Karpas-422 (cell line): ENCODE data around the gene CDK5RAP1. TPM values are rescaled to one million over a fixed set of nuclear protein-coding genes. Genes with fewer than 3 reads are reported as not detected.

Experiments used
- DNase-seq: peaks from one replicate; pipeline ENCODE4 v3.0.0-alpha.2; 2015
- H2AFZ ChIP-seq: fragments of 200-600 bp; sonication (generic); 2 replicates; pipeline ENCODE4 v1.6.1; 2014; ENCODE audit warnings: antibody characterized with exemption, low read length, mixed read lengths
- H3K27ac ChIP-seq: fragments of 200-600 bp; sonication (generic); 2 replicates; pipeline ENCODE4 v1.5.1; 2014; ENCODE audit warnings: mild to moderate bottlenecking, low read length, moderate library complexity
- H3K27me3 ChIP-seq: fragments of 200-600 bp; sonication (generic); 2 replicates; pipeline ENCODE4 v1.6.1; 2014; ENCODE audit warnings: low read length, mixed read lengths
- H3K36me3 ChIP-seq: fragments of 200-600 bp; sonication (generic); 2 replicates; pipeline ENCODE4 v1.6.1; 2014; ENCODE audit warnings: low read length, mixed read lengths; ENCODE audit not compliant: insufficient read depth
- H3K4me1 ChIP-seq: fragments of 200-600 bp; sonication (generic); 2 replicates; pipeline ENCODE4 v1.6.1; 2014; ENCODE audit warnings: mild to moderate bottlenecking, low read length, mixed read lengths
- H3K4me2 ChIP-seq: fragments of 200-600 bp; sonication (generic); 2 replicates; pipeline ENCODE4 v1.6.1; 2014; ENCODE audit warnings: low read length, low read depth, mild to moderate bottlenecking; ENCODE audit not compliant: poor library complexity, severe bottlenecking
- H3K4me3 ChIP-seq: fragments of 200-600 bp; sonication (generic); 2 replicates; pipeline ENCODE4 v1.5.1; 2014; ENCODE audit warnings: mild to moderate bottlenecking, antibody characterized with exemption, low read length, mixed read lengths
- H3K79me2 ChIP-seq: fragments of 200-600 bp; sonication (generic); 2 replicates; pipeline ENCODE4 v1.6.1; 2014; ENCODE audit warnings: mild to moderate bottlenecking, low read length, mixed read lengths
- H3K9ac ChIP-seq: fragments of 200-600 bp; sonication (generic); 2 replicates; pipeline ENCODE4 v1.6.0; 2014; ENCODE audit warnings: low read length
- H3K9me2 ChIP-seq: fragments of 200-600 bp; sonication (generic), shearing (Covaris generic); replicated peaks from 2 replicates; pipeline ENCODE4 v1.6.0; 2014; ENCODE audit warnings: mild to moderate bottlenecking, low read length, moderate library complexity; ENCODE audit not compliant: insufficient read depth
- H3K9me3 ChIP-seq: fragments of 300-700, 200-600 bp; sonication (generic); 2 replicates; pipeline ENCODE4 v1.6.1; 2014; ENCODE audit warnings: low read length, mixed read lengths
- H4K20me1 ChIP-seq: fragments of 200-600 bp; sonication (generic); 2 replicates; pipeline ENCODE4 v1.6.1; 2014; ENCODE audit warnings: mild to moderate bottlenecking, antibody characterized with exemption, low read length, low read depth; ENCODE audit not compliant: insufficient read depth
- total RNA-seq: library from RNA; depleted of rRNA; stranded (reverse); fragments of >200 nt; shearing (Covaris generic); gene quantifications from 2 replicates; pipeline ENCODE4 v1.2.3, GENCODE V29; 2014; ENCODE audit warnings: low replicate concordance; rRNA removed

The CDK5RAP1 gene, protein sequence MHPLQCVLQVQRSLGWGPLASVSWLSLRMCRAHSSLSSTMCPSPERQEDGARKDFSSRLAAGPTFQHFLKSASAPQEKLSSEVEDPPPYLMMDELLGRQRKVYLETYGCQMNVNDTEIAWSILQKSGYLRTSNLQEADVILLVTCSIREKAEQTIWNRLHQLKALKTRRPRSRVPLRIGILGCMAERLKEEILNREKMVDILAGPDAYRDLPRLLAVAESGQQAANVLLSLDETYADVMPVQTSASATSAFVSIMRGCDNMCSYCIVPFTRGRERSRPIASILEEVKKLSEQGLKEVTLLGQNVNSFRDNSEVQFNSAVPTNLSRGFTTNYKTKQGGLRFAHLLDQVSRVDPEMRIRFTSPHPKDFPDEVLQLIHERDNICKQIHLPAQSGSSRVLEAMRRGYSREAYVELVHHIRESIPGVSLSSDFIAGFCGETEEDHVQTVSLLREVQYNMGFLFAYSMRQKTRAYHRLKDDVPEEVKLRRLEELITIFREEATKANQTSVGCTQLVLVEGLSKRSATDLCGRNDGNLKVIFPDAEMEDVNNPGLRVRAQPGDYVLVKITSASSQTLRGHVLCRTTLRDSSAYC
- 30.7 and 32.5 TPM in 2 replicates for total RNA-seq

DNA sequence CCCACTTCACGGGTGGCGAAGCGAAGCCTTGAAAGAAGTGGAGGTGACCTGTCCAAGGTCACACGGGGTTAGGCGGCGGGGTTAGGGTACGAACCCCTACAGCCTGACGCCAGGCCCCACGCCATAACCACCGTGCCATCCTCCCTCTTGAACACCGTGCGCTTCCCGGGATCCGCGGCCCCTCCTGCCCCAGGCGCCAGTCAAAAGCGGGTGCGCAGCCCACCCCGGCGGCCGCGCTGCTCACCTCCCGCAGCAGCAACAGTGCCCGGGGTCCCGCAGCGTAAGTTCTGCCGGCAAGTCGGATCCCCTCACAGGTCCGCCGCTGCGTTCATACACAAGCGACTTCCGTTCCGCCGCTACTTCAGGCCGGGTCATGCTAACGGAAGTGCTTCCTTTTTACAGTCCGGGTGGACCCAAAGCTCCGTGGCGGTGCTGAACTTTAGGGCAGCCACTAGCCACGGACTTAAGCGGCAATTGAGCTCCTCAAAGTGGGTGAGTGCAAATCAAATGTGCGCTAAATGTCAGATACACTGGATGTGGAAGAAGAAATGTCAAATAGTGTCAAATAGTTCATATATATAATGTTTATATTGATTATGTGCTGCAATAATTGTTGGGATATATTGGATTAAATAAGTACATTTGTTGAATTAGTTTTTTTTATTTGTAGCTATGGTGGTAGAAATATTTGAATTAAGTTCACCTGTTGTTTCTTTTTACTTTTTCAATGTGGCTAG, at the start of gene CDK5RAP1:
CDK5RAP1 (minus strand) TSS at position 336 of the 737 bp plus-strand sequence. CDS start 4,455 bp downstream, outside the sequence.
- Histone ChIP-seq H4K20me1 (peaks cover 13% of the 10 kb centered on the region; the same call in 1 of the 2 replicates), H3K79me2 (peaks cover 72% of the 10 kb centered on the region), H3K9me3 (no peaks in the 10 kb centered on the region), H2AFZ (no peak within 1 kb of the TSS; the same call in 1 of the 2 replicates), H3K4me2 (peak within 1 kb of the TSS; percentile 81), H3K9me2 (no peaks in the 10 kb centered on the region), H3K4me1 (peaks cover 34% of the 10 kb centered on the region), H3K4me3 (peak within 1 kb of the TSS; percentile 76), H3K27me3 (no peaks in the 10 kb centered on the region), H3K27ac (peak within 1 kb of the TSS; percentile 95), H3K36me3 (peaks cover 18% of the 10 kb centered on the region), H3K9ac (peak within 1 kb of the TSS; percentile 79)
- DNase-seq, result peak; percentile 97

DNA sequence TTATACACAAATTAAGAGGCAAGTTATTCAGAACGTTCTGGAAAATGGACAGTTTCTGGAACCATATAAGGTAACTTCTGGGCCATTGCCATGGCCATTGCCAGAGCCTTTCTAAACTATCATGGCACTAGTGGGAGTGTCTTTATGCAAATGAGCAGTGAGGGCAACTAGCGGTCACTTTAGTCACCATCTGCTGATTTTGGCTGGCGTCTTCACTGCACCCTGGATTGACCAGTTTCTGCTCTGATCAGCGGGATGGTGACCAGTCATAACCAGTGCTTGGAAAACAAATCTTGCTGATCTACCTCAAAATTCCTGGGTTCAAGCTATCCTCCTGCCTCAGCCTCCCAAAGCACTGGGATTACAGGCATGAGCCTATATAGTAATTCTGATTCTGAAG, 49.5 kb upstream of the CDK5RAP1 start:
- Histone ChIP-seq H3K9me3 (no peaks in the 10 kb centered on the region), H3K4me2 (no peak overlapping the region), H3K36me3 (no peaks in the 10 kb centered on the region), H3K27ac (no peak overlapping the region), H4K20me1 (no peaks in the 10 kb centered on the region), H3K79me2 (no peaks in the 10 kb centered on the region), H3K4me3 (no peak overlapping the region), H3K9me2 (no peaks in the 10 kb centered on the region), H3K4me1 (peaks cover 20% of the 10 kb centered on the region), H3K9ac (no peak overlapping the region), H3K27me3 (no peaks in the 10 kb centered on the region), H2AFZ (no peak overlapping the region)
- no peak for DNase-seq

DNA sequence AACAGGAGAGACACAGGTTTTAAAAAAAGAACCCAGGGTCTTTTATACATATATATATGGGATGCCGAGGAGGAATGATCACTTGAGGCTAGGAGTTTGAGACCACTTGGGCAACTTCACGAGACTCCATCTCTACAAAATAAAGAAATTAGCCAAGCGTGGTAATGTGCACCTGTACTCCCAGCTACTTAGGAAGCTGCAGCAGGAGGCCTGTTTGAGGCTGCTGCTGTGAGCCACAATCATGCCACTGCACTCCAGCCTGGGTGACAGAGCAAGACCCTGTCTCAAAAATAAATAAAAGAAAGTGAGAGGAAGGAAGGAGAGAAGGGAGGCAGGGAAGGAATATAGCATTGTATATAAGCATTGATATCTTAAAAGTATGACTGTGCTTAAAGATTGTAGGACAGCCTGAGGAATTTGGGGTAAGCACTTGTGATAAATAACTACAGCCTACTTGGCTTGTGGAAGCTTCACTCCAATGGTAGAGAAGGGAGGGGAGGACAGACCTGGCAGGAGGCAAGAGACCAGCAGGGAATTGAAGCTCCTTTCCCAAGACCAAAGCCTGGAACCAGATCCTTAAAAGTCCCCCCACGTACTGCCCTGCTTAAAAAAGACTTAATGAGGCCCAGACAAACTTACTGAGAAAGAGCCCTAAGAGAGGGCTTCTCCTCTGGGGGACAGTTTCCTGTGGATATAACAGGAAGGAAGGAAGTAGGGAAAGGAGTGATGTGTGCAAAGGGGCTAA, 44.7 kb upstream of the CDK5RAP1 start:
- Histone ChIP-seq H3K9me2 (no peaks in the 10 kb centered on the region), H2AFZ (peak overlapping the region; percentile 75), H3K9me3 (no peaks in the 10 kb centered on the region), H3K27ac (peak overlapping the region; percentile 88), H3K27me3 (no peaks in the 10 kb centered on the region), H3K4me1 (peaks cover 52% of the 10 kb centered on the region), H4K20me1 (no peaks in the 10 kb centered on the region), H3K36me3 (no peaks in the 10 kb centered on the region), H3K79me2 (peaks cover 21% of the 10 kb centered on the region), H3K4me2 (peak overlapping the region; percentile 95), H3K4me3 (peak overlapping the region; percentile 7), H3K9ac (peak overlapping the region; percentile 56)
- no peak for DNase-seq

DNA sequence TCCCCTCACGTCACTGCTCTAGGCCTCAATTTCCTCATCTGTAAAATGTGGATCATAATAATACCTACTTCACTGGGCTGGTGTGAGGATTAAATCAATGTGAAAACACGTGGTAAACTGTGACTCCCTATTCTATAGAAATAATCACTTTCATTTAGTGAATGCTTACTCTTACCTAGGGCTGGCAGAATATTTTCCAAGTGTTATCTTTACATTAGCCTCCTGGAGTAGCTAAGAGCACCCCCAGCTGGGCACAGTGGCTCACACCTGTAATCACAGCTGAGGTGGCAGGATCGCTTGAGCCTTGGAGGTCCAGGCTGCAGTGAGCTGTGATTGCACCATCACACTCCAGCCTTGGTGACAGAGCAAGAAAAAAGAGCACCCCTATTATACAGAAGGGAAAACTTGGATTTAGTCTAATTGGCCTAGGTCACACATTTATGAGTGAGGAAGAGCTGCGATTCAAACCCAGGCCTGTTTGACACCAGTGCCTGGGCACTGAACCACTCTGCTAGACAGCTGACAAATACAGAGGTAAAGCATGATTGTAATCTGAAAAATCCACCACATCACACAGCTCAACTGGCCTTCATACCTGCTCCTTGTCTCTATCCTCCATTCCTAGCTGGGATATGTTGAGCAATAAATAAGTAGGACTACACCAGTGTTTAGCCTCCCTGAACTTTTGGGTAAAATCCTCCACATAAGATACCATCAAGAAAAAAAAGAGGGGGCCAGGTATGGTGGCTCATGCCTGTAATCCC, 43.7 kb upstream of the CDK5RAP1 start:
- peak overlapping the region; percentile 88 for H3K9ac ChIP-seq
- no peaks in the 10 kb centered on the region for H3K36me3 ChIP-seq
- no peaks in the 10 kb centered on the region for H3K9me3 ChIP-seq
- no peaks in the 10 kb centered on the region for H3K9me2 ChIP-seq
- peak overlapping the region; percentile 88 for H3K27ac ChIP-seq
- H4K20me1 ChIP-seq, result no peaks in the 10 kb centered on the region
- peak overlapping the region; percentile 95 for H3K4me2 ChIP-seq
- no peaks in the 10 kb centered on the region for H3K27me3 ChIP-seq
- H3K79me2 ChIP-seq, result peaks cover 27% of the 10 kb centered on the region
- H3K4me1 ChIP-seq, result peaks cover 54% of the 10 kb centered on the region
- H2AFZ ChIP-seq, result peak overlapping the region; percentile 61; the same call in 1 of the 2 replicates
- peak overlapping the region; percentile 98 for H3K4me3 ChIP-seq
- DNase-seq, result peak; percentile 84

DNA sequence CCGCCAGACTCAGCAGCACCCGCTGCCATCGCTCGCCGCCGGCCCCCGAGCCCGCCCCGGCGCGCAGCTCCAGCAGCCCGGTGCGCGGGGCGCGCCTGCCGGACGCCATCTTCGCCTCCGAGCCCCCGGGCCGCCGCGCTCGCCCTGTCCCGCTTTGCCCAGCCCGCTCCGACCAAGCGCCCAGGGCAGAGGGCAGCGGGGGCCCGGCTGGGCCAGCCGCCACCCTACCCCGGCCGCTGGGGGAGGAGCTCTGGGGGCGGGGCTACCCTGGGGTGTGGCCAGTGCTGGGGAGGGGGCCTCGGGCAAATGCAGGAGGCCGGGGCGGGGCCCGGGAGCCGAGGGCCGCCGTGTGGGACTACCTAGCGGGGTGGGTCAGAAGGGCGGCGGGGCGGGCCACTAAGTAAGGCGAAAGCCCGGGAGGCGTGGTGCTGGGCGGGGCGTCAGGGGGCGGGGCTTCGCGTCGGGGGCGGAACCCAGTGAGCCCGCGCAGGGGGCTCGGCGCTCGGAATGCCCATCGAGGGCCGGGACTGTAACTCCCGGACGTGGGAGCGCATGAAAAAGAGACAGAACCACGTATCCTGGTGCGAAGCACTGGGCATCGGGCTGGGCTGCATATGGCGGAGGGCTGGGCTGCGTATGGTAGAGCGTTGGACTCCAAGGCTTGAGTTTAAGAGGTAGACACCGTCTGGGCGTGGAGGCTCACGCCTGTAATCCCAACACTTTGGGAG, 42.4 kb upstream of the CDK5RAP1 start, which contains the start of gene SNTA1:
SNTA1 (minus strand) TSS at position 252 of the 728 bp plus-strand sequence; CDS start at position 109, 143 bp downstream.
- no peaks in the 10 kb centered on the region for H4K20me1 ChIP-seq
- H3K36me3 ChIP-seq, result no peaks in the 10 kb centered on the region
- peak within 1 kb of the TSS; percentile 88 for H3K9ac ChIP-seq
- H2AFZ ChIP-seq, result peak within 1 kb of the TSS; percentile 87; the same call in 1 of the 2 replicates
- H3K9me2 ChIP-seq, result no peaks in the 10 kb centered on the region
- no peaks in the 10 kb centered on the region for H3K27me3 ChIP-seq
- H3K4me1 ChIP-seq, result peaks cover 65% of the 10 kb centered on the region
- peak within 1 kb of the TSS; percentile 98 for H3K4me3 ChIP-seq
- peak within 1 kb of the TSS; percentile 88 for H3K27ac ChIP-seq
- peak within 1 kb of the TSS; percentile 95 for H3K4me2 ChIP-seq
- H3K79me2 ChIP-seq, result peaks cover 32% of the 10 kb centered on the region
- DNase-seq, result peak; percentile 96
- H3K9me3 ChIP-seq, result no peaks in the 10 kb centered on the region

DNA sequence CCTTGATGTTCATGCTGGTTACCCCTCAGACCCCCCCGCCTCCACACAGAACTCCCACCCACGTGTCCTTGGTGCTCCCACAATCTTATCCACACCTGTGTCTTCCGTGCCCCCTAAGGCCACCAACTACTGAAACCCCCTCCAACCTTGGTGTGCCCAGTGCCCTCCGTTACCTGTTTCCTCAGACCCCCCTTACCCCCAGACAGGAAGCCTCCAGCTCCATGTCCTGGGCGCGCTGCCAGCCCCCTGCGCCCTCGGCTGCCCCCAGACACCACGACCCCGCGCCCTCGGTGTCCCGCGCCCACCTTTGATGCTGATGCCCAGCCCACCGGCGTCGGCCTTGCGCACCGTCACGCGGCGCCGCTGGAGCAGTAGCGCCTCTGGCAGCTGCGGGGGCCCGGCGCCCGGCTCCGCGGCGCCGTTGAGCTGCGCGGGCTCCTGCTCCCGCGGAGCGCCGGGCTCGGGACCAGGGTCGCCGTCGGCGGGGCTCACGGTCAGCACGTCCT, 41.7 kb upstream of the CDK5RAP1 start:
- Histone ChIP-seq H3K36me3 (peaks cover 3% of the 10 kb centered on the region), H3K9me3 (no peaks in the 10 kb centered on the region), H3K4me1 (peaks cover 70% of the 10 kb centered on the region), H4K20me1 (no peaks in the 10 kb centered on the region), H2AFZ (no peak overlapping the region), H3K4me2 (peak overlapping the region; percentile 95), H3K27me3 (no peaks in the 10 kb centered on the region), H3K4me3 (peak overlapping the region; percentile 98), H3K27ac (peak overlapping the region; percentile 51), H3K79me2 (peaks cover 36% of the 10 kb centered on the region), H3K9ac (peak overlapping the region; percentile 88), H3K9me2 (no peaks in the 10 kb centered on the region)
- DNase-seq, result peak; percentile 72
